GM19239 (cell line): ENCODE results near the gene GATAD2A.
A peak's percentile ranks its signal among the peaks of the same experiment; 100 is the strongest.

Experiments used
- DNase-seq: peaks from one replicate; pipeline ENCODE4 v3.0.0; 2011; ENCODE audit warnings: low spot score; ENCODE audit not compliant: insufficient read length
- FAIRE-seq: peaks from 2 replicates; lab custom pipeline; 2011; peaks lifted over from hg19 to GRCh38; lab: Jason Lieb, UNC

The GATAD2A gene

DNA sequence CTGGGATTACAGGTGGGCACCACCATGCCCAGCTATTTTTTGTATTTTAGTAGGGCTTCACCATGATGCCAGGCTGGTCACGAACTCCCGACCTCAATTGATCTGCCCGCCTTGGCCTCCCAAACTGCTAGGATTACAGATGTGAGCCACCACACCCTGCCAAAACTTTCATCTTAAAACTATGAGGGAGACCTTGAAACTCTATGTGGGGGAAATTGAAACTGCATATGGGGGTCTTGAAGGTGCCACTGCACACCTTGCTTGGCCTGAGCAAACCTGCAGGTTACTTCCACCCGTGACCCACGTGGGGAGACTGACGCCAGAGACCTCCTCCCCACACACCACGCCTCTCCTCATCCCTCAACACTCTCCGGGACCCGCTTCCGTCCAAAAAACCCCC lies 148.2 kb downstream of the GATAD2A start:
- DNase-seq (no peak), FAIRE-seq (no peak)

DNA sequence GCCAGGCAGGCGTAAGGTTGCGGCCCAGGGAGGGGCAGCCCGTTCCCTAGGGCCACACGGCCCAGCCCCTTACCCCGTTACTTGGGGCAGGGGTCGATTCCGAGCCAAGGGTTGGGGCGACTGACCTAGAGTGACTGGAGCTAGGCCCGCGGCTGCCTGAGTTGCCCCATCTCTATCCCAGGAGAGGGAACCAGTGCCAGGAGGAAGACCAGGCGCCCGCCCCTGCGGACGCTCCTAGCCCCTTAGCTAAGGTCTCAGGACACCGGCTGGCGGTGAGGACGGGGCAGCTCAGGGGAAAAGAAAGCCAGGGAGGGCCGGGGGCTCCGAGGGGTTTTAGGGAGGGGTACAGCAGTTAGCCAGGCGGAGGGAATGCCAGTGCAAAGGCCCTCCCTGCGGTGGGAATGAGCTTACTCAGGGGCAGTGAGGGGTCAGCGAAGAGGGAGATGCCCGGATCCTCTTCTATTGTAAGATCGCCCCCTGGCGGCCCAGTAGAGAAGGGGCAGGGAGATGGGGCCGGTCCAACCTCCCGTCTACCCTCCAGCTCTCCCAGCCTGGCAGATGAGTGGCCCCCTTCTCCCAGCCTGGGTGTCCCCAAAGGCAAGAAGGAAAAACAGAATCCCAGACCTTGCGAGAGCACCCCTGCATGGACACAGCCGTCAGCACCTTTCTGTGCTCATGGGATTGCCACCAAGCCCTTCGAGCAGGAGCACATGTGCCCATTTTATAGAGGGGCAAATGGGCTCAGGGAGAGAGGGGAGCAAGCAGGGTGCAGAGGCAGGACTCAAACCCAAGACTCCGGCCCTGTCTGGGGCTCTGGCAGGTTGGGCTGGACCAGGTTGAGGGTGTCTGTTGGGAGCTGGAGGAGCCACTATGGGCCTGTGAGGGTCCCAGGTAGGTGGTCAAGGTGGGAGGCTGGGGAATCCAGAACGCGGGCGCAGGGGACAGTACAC lies 148.9 kb downstream of the GATAD2A start:
- FAIRE-seq (no peak), DNase-seq (peak; percentile 74)

GRCh38 chr19:19558055-19558454 lies 152.6 kb downstream of the GATAD2A start:
- FAIRE-seq: no peak

More at GRCh38 chr19:19558055-19558454, 152.6 kb downstream of the GATAD2A start:
- DNase-seq: no peak
